ENCODE results near the gene POLD3. TPM values are rescaled to one million over a fixed set of nuclear protein-coding genes. Genes with fewer than 3 reads are reported as not detected.

The POLD3 gene
- total and polyA plus RNA-seq, 2 of the 8 experiments (the other 6 are each of a cell fraction or from before 2014, with no cell fraction given) = 18.1 to 29.3 TPM

GRCh38 chr11:74644081-74644480 lies 51.7 kb downstream of the POLD3 start:
- Histone ChIP-seq H4K20me1 (replicated peaks in 1 of 2; ENCODE audit: control insufficient read depth in 1 of 2, insufficient read depth in 2 of 2, low read length in 2 of 2) (peaks cover 0 to 4% of the 10 kb centered on the region in 2 experiments), H4K8ac (ENCODE audit: extremely low read depth, insufficient read depth, low read length) (no peak overlapping the region), H3K9me3 (ENCODE audit: insufficient read depth in 2 of 2, low read depth in 1 of 2, low read length in 1 of 2) (no peaks in the 10 kb centered on the region), H3K14ac (ENCODE audit: insufficient read length) (no peak overlapping the region), H3K27me3 (replicated peaks in 1 of 4; ENCODE audit: control insufficient read depth in 3 of 4, extremely low read depth in 1 of 4, insufficient read depth in 3 of 4, low read length in 3 of 4) (no peaks in the 10 kb centered on the region), H3K4ac (replicated peaks; ENCODE audit: insufficient read length, low read depth, low read length) (no peak overlapping the region), H4K91ac (replicated peaks; ENCODE audit: insufficient read length, low read length) (no peak overlapping the region), H3K4me1 (replicated peaks in 1 of 4; ENCODE audit: control insufficient read depth in 3 of 4, insufficient read depth in 4 of 4, low read length in 3 of 4) (peaks cover 0 to 5% (median 2%) of the 10 kb centered on the region in 4 experiments; a peak in 1 of 7 replicates), H3K27ac (ENCODE audit: low read depth, low read length) (no peak overlapping the region), H2BK120ac (replicated peaks; ENCODE audit: low read depth, low read length) (no peak overlapping the region), H2AFZ (ENCODE audit: low read length) (no peak overlapping the region), H3K23me2 (ENCODE audit: low read depth, low read length) (no peaks in the 10 kb centered on the region), H2AK5ac (ENCODE audit: low read depth, low read length) (no peak overlapping the region), H3K23ac (ENCODE audit: insufficient read length) (no peak overlapping the region), H3K4me2 (ENCODE audit: insufficient read depth in 1 of 2, low read depth in 2 of 2, low read length in 2 of 2) (no peak overlapping the region), H2BK20ac (ENCODE audit: low read length) (no peak overlapping the region), H3K79me1 (ENCODE audit: low read depth, low read length) (no peaks in the 10 kb centered on the region), H3K4me3 (ENCODE audit: extremely low read depth in 1 of 4, insufficient read depth in 2 of 4, low read depth in 3 of 4, low read length in 4 of 4) (no peak overlapping the region), H2BK5ac (ENCODE audit: low read depth, low read length) (no peak overlapping the region), H3K9ac (replicated peaks in 1 of 4; ENCODE audit: extremely low read depth in 1 of 4, low read depth in 3 of 4, low read length in 3 of 4) (no peak overlapping the region), H3K79me2 (ENCODE audit: control insufficient read depth in 1 of 2, insufficient read depth in 2 of 2, low read length in 2 of 2) (no peaks in the 10 kb centered on the region), H2BK12ac (ENCODE audit: low read depth, low read length) (no peak overlapping the region), H3K18ac (ENCODE audit: extremely low read depth, low read length) (no peak overlapping the region), H3K36me3 (ENCODE audit: control insufficient read depth in 2 of 4, insufficient read depth in 4 of 4, low read length in 3 of 4) (peaks cover 0 to 38% (median 19%) of the 10 kb centered on the region in 4 experiments; a peak in 6 of 8 replicates), H2BK15ac (ENCODE audit: low read length) (no peak overlapping the region), H4K5ac (ENCODE audit: insufficient read length, low read depth, low read length) (no peak overlapping the region), H3K56ac (replicated peaks; ENCODE audit: insufficient read length, low read depth, low read length) (no peak overlapping the region)
- 86% methylated on average over 4 of the region's 4 CpGs; no CpG with 5 or more reads in 1 of the 2 experiments for WGBS, 2 experiments (ENCODE audit: extremely low coverage in 1 of 2, insufficient coverage in 1 of 2, insufficient read length in 1 of 2, insufficient replicate concordance in 2 of 2, low coverage in 1 of 2, low lambda C conversion rate in 2 of 2, missing lambda C conversion rate in 1 of 2)
- ChIA-PET CTCF (ENCODE audit: partially characterized antibody) (interaction anchor here (0.9 to 1.2 kb wide), 2 partner anchors 11 to 57 kb away, joined by 3 read pairs; no protein-coding TSS in a partner anchor), POLR2A (ENCODE audit: partially characterized antibody) (no interaction called here)
- TF ChIP-seq SP2 (IDR thresholded peaks at IDR 0.05; ENCODE audit: low read length) (no peak), GTF2F1 (IDR thresholded peaks at IDR 0.05; ENCODE audit: borderline replicate concordance, low read depth, low read length) (no peak)
- FAIRE-seq (no peak), DNase-seq (ENCODE audit: low read depth in 1 of 2, low spot score in 2 of 2) (no peak)
